Testis (tissue), 2 donors: ENCODE results near the gene NLK.

Experiments
- CTCF ChIP-seq, 3 experiments: fragments of 450-650 bp in 2 of 3; fragments of 200-600 bp in 1 of 3; sonication (generic) in 1 of 3; IDR thresholded peaks; one replicate each; pipeline ENCODE4 v1.5.1; 2016 to 2019; ENCODE audit warnings: antibody characterized with exemption in 3 of 3, mild to moderate bottlenecking in 2 of 3, moderate library complexity in 1 of 3
- POLR2A ChIP-seq: fragments of 450-650 bp; IDR thresholded peaks from one replicate; pipeline ENCODE4 v1.6.1; 2017; ENCODE audit warnings: antibody characterized with exemption, mild to moderate bottlenecking, moderate library complexity

- TF ChIP-seq POLR2A (no peak), CTCF (IDR thresholded peaks at IDR 0.05) (no peak)
Measured at GRCh38 chr17:28097254-28097653, 54.8 kb downstream of the NLK start.
